Right lung (tissue), 5 donors: ENCODE measurements around the gene OR10A4. TPM values are rescaled to one million over a fixed set of nuclear protein-coding genes. Genes with fewer than 3 reads are reported as not detected.
A peak's percentile ranks its signal among the peaks of the same experiment; 100 is the strongest.
"Not testable (repeated sequence)": the region's sequence is repeated elsewhere in the genome, so short reads cannot be mapped to it uniquely, and the experiment has no call there.

ENCODE experiments used
- DNase-seq, 2 donors: peaks; one replicate each; pipeline ENCODE4 v3.0.0-alpha.2; 2013
- polyA plus RNA-seq, 5 donors: library from polyadenylated mRNA; unstranded; fragments of 120-200 nt; gene quantifications; one replicate each; pipeline versions ENCODE4 v1.2.1 to v1.2.3, GENCODE V29; 2013; ENCODE audit warnings: inconsistent platforms in 1 of 5, low replicate concordance in 1 of 5; ENCODE audit not compliant: insufficient read length in 5 of 5, insufficient read depth in 1 of 5

The OR10A4 gene
- polyA plus RNA-seq, 5 donors, result not detected

GRCh38 chr11:6895010-6895409 lies 18.6 kb downstream of the OR10A4 start:
- no peak for DNase-seq

GRCh38 chr11:6898911-6899310 lies 22.5 kb downstream of the OR10A4 start:
- DNase-seq, result no peak

DNA sequence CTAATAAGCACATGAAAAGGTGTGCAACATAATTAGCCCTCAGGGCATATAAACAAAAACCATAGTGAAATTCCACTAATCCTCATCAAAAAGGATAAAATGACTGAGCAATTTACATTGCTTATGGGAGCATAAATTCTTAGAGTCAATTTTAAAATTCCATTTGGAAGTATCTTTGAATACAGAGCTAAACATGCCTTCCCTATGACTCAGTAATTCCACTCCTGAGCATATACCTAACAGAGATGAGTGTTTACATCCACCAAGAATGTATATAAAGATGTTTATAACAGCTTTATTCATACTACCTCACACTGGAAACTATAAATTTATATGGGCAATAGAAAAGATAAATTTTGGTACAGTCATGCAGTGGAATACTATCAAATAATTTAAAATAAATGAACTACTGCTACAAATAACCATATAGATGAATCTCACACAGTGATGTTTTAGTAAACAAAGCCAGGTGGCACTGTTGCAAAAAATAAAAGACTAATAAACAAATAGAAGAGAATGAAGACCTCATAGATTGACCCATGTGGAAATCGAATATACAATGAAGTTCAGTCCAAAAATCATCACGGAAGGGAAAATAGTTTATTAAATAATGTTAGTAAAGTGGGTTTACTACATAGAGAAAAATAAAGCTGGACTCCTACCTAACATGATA lies 24.0 kb downstream of the OR10A4 start:
- DNase-seq, result no peak

- not testable (repeated sequence) for DNase-seq
Observed at GRCh38 chr11:6904804-6905203, 28.4 kb downstream of the OR10A4 start.

GRCh38 chr11:6911378-6911777 lies 35.0 kb downstream of the OR10A4 start:
- no peak for DNase-seq

DNA sequence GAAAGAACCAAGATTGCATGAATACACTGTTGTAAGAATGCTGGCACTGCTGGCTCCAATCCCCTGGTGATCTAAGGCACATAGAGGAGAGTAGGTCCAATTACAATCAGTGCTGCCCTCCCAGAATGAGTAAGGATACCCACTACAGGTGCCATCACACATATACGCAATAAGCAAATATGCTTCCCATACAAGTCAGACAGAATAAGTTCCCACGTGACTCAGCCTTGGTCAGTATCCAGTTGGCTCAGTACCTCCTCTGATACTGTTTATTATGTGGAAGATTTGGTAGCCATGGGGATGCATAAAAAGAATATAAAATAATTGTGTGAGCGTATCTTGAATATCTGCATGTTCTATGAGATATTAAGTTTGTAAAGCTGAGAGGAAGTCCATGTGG lies 35.5 kb downstream of the OR10A4 start:
- DNase-seq, result no peak

- no peak for DNase-seq
Observed at GRCh38 chr11:6919698-6920097, 43.3 kb downstream of the OR10A4 start.

DNA sequence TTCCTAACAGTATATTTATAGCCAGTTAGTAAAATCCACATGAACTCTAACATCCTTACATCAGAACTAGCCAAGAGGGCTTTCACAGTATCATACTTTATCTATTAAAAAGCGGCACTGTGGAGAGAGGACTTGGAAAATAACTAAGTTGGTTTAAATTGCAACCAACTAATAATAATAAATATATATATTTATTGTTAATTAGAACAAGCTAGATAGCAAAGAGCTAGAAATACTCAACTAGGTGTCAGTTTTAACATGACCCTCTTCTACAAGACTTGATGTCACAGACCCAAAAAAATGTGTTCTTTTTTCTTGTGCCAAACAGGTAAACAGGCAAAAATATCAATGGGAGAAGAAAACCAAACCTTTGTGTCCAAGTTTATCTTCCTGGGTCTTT lies 44.3 kb downstream of the OR10A4 start, which contains the start of gene OR2D3:
OR2D3 (plus strand) TSS at position 301 of the 400 bp plus-strand sequence; CDS start at position 301, 0 bp downstream.
- no peak for DNase-seq

DNA sequence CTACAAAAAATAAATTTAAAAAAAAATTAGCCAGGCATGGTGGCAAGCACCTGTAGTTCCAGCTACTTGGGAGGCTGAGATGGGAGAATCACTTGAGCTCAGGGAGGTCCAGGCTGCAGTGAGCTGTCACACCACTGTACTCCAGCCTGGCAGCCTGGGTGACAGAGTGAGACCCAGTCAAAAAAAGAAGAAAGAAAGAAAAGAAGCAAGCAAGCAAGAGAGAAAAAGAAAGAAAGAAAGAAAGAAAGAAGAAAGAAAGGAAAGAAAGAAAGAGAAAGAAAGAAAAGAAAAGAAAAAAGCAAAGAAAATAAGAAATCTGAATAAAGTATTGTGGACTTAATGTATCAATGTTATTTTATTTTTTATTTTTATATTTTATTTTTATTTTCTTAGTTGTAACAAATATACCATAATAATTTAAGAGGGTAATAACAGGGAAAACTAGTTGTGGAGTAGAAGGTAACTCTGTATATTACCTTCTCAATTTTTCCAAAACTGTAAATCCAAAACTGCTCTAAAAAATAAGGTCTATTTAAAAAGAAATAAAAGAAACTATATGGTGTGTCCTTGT lies 48.7 kb downstream of the OR10A4 start:
- DNase-seq, result no peak

- no peak for DNase-seq
Observed at GRCh38 chr11:6925636-6926207, 49.3 kb downstream of the OR10A4 start.

- DNase-seq, result peak; percentile 33 to 36
Observed at GRCh38 chr11:6926208-6927029, 50.0 kb downstream of the OR10A4 start, which contains the start of gene ZNF215. TSS of gene ZNF215 (plus strand) at chr11:6926426. CDS start at chr11:6932273, 5,847 bp downstream.

GRCh38 chr11:6927030-6927617 lies 50.7 kb downstream of the OR10A4 start:
- DNase-seq, result no peak

Other genes starting within 250 kb of the OR10A4 start
- gene DCHS1, start 220.8 kb upstream of the OR10A4 start, polyA plus RNA-seq, result 10 to 100 TPM; 27.5 to 41.3 (median 35.1) TPM
- gene MRPL17, start 193.3 kb upstream of the OR10A4 start, polyA plus RNA-seq, result 10 to 100 TPM; 50.8 to 70.8 (median 53.7) TPM
- gene OR2AG2, start 104.6 kb upstream of the OR10A4 start, polyA plus RNA-seq, result under 1 TPM in 1 of 5 donors, not detected in 4; 0.09 TPM
- gene OR2AG1, start 93.6 kb upstream of the OR10A4 start, polyA plus RNA-seq, result under 1 TPM; 0.03 to 0.05 (median 0.05) TPM
- gene OR6A2, start 76.9 kb upstream of the OR10A4 start, polyA plus RNA-seq, result under 1 TPM in 1 of 5 donors, not detected in 4; 0.07 TPM
- not detected for gene OR10A5, start 30.9 kb upstream of the OR10A4 start, polyA plus RNA-seq
- gene OR10A2, start 13.6 kb upstream of the OR10A4 start, polyA plus RNA-seq, result under 1 TPM in 1 of 5 donors, not detected in 4; 0.04 TPM
- not detected for gene OR2D2, start 15.9 kb downstream of the OR10A4 start, polyA plus RNA-seq
- gene OR2D3, start 44.4 kb downstream of the OR10A4 start, polyA plus RNA-seq, result not detected
- gene ZNF215, start 49.8 kb downstream of the OR10A4 start, polyA plus RNA-seq, result 1 to 10 TPM in 4 of 5 donors, under 1 TPM in 1; 0.77 to 2.4 (median 1.4) TPM
- gene ZNF214, start 143.7 kb downstream of the OR10A4 start, polyA plus RNA-seq, result 10 to 100 TPM in 2 of 5 donors, 1 to 10 TPM in 3; 6.8 to 11.6 (median 9.4) TPM
- gene NLRP14, start 143.9 kb downstream of the OR10A4 start, polyA plus RNA-seq, result under 1 TPM; 0.04 to 0.27 (median 0.24) TPM
- under 1 TPM in 2 of 5 donors, not detected in 3; 0.06 to 0.09 TPM for gene RBMXL2, start 212.4 kb downstream of the OR10A4 start, polyA plus RNA-seq